ENCODE results near the gene RELN.
"Not testable (repeated sequence)": the region's sequence is repeated elsewhere in the genome, so short reads cannot be mapped to it uniquely, and the experiment has no call there.

RELN gene

GRCh38 chr7:103989200-103989784 is at the start of gene RELN:
Gene RELN (minus strand): TSS chr7:103989658. CDS start chr7:103989356, 302 bp downstream.
- DNase-seq (ENCODE audit: low read depth in 2 of 2), result no peak

- DNase-seq (ENCODE audit: low read depth in 2 of 2), result no peak
Observed at GRCh38 chr7:104038136-104038535, 48.7 kb upstream of the RELN start.

- DNase-seq (ENCODE audit: low read depth in 2 of 2), result not testable (repeated sequence)
Observed at GRCh38 chr7:104036889-104037288, 47.4 kb upstream of the RELN start.

GRCh38 chr7:104035351-104035750 is 45.9 kb upstream of the RELN start:
- DNase-seq (ENCODE audit: low read depth in 2 of 2), result no peak

GRCh38 chr7:104034679-104035078 is 45.2 kb upstream of the RELN start:
- no peak for DNase-seq (ENCODE audit: low read depth in 2 of 2)

GRCh38 chr7:104033837-104034236 is 44.4 kb upstream of the RELN start:
- no peak for DNase-seq (ENCODE audit: low read depth in 2 of 2)

- DNase-seq (ENCODE audit: low read depth in 2 of 2), result no peak
Observed at GRCh38 chr7:104032486-104032885, 43.0 kb upstream of the RELN start.

- DNase-seq (ENCODE audit: low read depth in 2 of 2), result no peak
Observed at GRCh38 chr7:104029765-104030164, 40.3 kb upstream of the RELN start.

- no peak for DNase-seq (ENCODE audit: low read depth in 2 of 2)
Observed at GRCh38 chr7:104024632-104025031, 35.2 kb upstream of the RELN start.

- no peak for DNase-seq (ENCODE audit: low read depth in 2 of 2)
Observed at GRCh38 chr7:104023100-104023499, 33.6 kb upstream of the RELN start.

GRCh38 chr7:104018425-104018824 is 29.0 kb upstream of the RELN start:
- no peak for DNase-seq (ENCODE audit: low read depth in 2 of 2)

- no peak for DNase-seq (ENCODE audit: low read depth in 2 of 2)
Observed at GRCh38 chr7:104017001-104017400, 27.5 kb upstream of the RELN start.

- no peak for DNase-seq (ENCODE audit: low read depth in 2 of 2)
Observed at GRCh38 chr7:104012835-104013234, 23.4 kb upstream of the RELN start.

- no peak for DNase-seq (ENCODE audit: low read depth in 2 of 2)
Observed at GRCh38 chr7:104011829-104012228, 22.4 kb upstream of the RELN start.

GRCh38 chr7:104010052-104010909 is 20.8 kb upstream of the RELN start:
- DNase-seq (ENCODE audit: low read depth in 2 of 2), result no peak

- no peak for DNase-seq (ENCODE audit: low read depth in 2 of 2)
Observed at GRCh38 chr7:104008107-104008506, 18.6 kb upstream of the RELN start.

- no peak for DNase-seq (ENCODE audit: low read depth in 2 of 2)
Observed at GRCh38 chr7:104007614-104008013, 18.2 kb upstream of the RELN start.

- no peak for DNase-seq (ENCODE audit: low read depth in 2 of 2)
Observed at GRCh38 chr7:104005197-104005596, 15.7 kb upstream of the RELN start.

GRCh38 chr7:103996639-103997038 is 7.2 kb upstream of the RELN start:
- DNase-seq (ENCODE audit: low read depth in 2 of 2), result no peak

GRCh38 chr7:103996017-103996551 is 6.6 kb upstream of the RELN start:
- no peak for DNase-seq (ENCODE audit: low read depth in 2 of 2)

GRCh38 chr7:103995554-103995953 is 6.1 kb upstream of the RELN start:
- no peak for DNase-seq (ENCODE audit: low read depth in 2 of 2)

GRCh38 chr7:103993551-103993950 is 4.1 kb upstream of the RELN start:
- no peak for DNase-seq (ENCODE audit: low read depth in 2 of 2)

- no peak for DNase-seq (ENCODE audit: low read depth in 2 of 2)
Observed at GRCh38 chr7:103991406-103991805, 1.9 kb upstream of the RELN start.
